H1 (cell line): ENCODE results near the gene FAAH. TPM values are rescaled to one million over a fixed set of nuclear protein-coding genes. Genes with fewer than 3 reads are reported as not detected.

Experiments
- CTCF ChIA-PET: fragments of 300-600 bp; sonication (Branson Sonifier 250); formaldehyde crosslinking; loops from one replicate; lab custom pipeline; 2021; ENCODE audit not compliant: partially characterized antibody; lab: Charles Lee
- POLR2A ChIA-PET: fragments of 300-600 bp; sonication (Branson Sonifier 250); formaldehyde crosslinking; loops from one replicate; lab custom pipeline; 2021; ENCODE audit warnings: inconsistent platforms; ENCODE audit not compliant: partially characterized antibody; lab: Charles Lee
- DNase-seq, 2 experiments: peaks; one replicate each; pipeline versions ENCODE4 v3.0.0 to v3.0.0-alpha.2; 2010 to 2022; ENCODE audit warnings: low spot score in 2 of 2, low read depth in 1 of 2, mixed read lengths in 1 of 2
- FAIRE-seq: peaks from 2 replicates; lab custom pipeline; 2011; peaks lifted over from hg19 to GRCh38; lab: Jason Lieb, UNC
- H2AFZ ChIP-seq: 2 replicates; pipeline ENCODE4 v1.8.1; 2012; ENCODE audit warnings: low read length, inconsistent platforms
- H2AK5ac ChIP-seq: 2 replicates; pipeline ENCODE4 v1.6.1; 2013; ENCODE audit warnings: low read depth, low read length
- H2BK120ac ChIP-seq: replicated peaks from 2 replicates; pipeline ENCODE3; 2013; ENCODE audit warnings: low read depth, low read length, inconsistent platforms
- H2BK12ac ChIP-seq: 2 replicates; pipeline ENCODE4 v1.6.1; 2013; ENCODE audit warnings: low read depth, low read length
- H2BK15ac ChIP-seq: 2 replicates; pipeline ENCODE4 v1.6.1; 2013; ENCODE audit warnings: low read length
- H2BK20ac ChIP-seq: 2 replicates; pipeline ENCODE4 v1.6.1; 2013; ENCODE audit warnings: low read length
- H2BK5ac ChIP-seq: 2 replicates; pipeline ENCODE4 v1.6.1; 2013; ENCODE audit warnings: low read depth, low read length
- H3K14ac ChIP-seq: 2 replicates; pipeline ENCODE4 v1.6.1; 2013; ENCODE audit warnings: inconsistent platforms; ENCODE audit not compliant: insufficient read length
- H3K18ac ChIP-seq: 2 replicates; pipeline ENCODE4 v1.6.1; 2013; ENCODE audit warnings: low read length; ENCODE audit errors: extremely low read depth
- H3K23ac ChIP-seq: 2 replicates; pipeline ENCODE4 v1.6.1; 2013; ENCODE audit warnings: inconsistent platforms; ENCODE audit not compliant: insufficient read length
- H3K23me2 ChIP-seq: 2 replicates; pipeline ENCODE4 v1.6.1; 2013; ENCODE audit warnings: low read depth, low read length
- H3K27ac ChIP-seq: 2 replicates; pipeline ENCODE4 v1.6.1; 2011; ENCODE audit warnings: low read depth, low read length, inconsistent platforms
- H3K27me3 ChIP-seq, 4 experiments: replicated peaks in 1 of 4; 1 replicate in 1 of 4; 2 replicates in 3 of 4; pipeline versions ENCODE4 v1.6.1 to v1.8.1; 2011 to 2013; ENCODE audit warnings: low read length in 3 of 4, mild to moderate bottlenecking in 3 of 4, inconsistent platforms in 2 of 4, mixed read lengths in 2 of 4, moderate library complexity in 1 of 4; ENCODE audit not compliant: control insufficient read depth in 3 of 4, insufficient read depth in 3 of 4; ENCODE audit errors: extremely low read depth in 1 of 4
- H3K36me3 ChIP-seq, 4 experiments: 2 replicates each; pipeline versions ENCODE4 v1.6.1 to v1.8.1; 2011 to 2013; ENCODE audit warnings: mild to moderate bottlenecking in 4 of 4, low read length in 3 of 4, moderate library complexity in 2 of 4, control low read depth in 1 of 4, inconsistent platforms in 1 of 4; ENCODE audit not compliant: insufficient read depth in 4 of 4, control insufficient read depth in 2 of 4
- H3K4ac ChIP-seq: replicated peaks from 2 replicates; pipeline ENCODE3; 2013; ENCODE audit warnings: low read length, low read depth, mixed read lengths, inconsistent platforms; ENCODE audit not compliant: insufficient read length
- H3K4me1 ChIP-seq, 4 experiments: replicated peaks in 1 of 4; 1 replicate in 1 of 4; 2 replicates in 3 of 4; pipeline versions ENCODE4 v1.6.1 to v1.8.1; 2011 to 2013; ENCODE audit warnings: low read length in 3 of 4, inconsistent platforms in 2 of 4, mixed read lengths in 1 of 4; ENCODE audit not compliant: insufficient read depth in 4 of 4, control insufficient read depth in 3 of 4
- H3K4me2 ChIP-seq, 2 experiments: 2 replicates each; pipeline versions ENCODE4 v1.6.1 to v1.8.1; 2011 to 2013; ENCODE audit warnings: low read depth in 2 of 2, low read length in 2 of 2, control low read depth in 1 of 2, inconsistent platforms in 1 of 2, mild to moderate bottlenecking in 1 of 2; ENCODE audit not compliant: insufficient read depth in 1 of 2
- H3K4me3 ChIP-seq, 4 experiments: fragments of 200-600, 300-600 bp in 1 of 4; sonication (generic), shearing (Covaris generic), sonication (Bioruptor Twin) in 1 of 4; 2 replicates each; pipeline versions ENCODE4 v1.5.1 to v1.8.1; 2011 to 2016; ENCODE audit warnings: low read length in 4 of 4, low read depth in 3 of 4, control low read depth in 2 of 4, inconsistent platforms in 2 of 4, mild to moderate bottlenecking in 2 of 4, mixed read lengths in 1 of 4, moderate library complexity in 1 of 4; ENCODE audit not compliant: insufficient read depth in 2 of 4; ENCODE audit errors: extremely low read depth in 1 of 4
- H3K56ac ChIP-seq: replicated peaks from 2 replicates; pipeline ENCODE3; 2013; ENCODE audit warnings: low read depth, mild to moderate bottlenecking, mixed read lengths, low read length, inconsistent platforms; ENCODE audit not compliant: insufficient read length
- H3K79me1 ChIP-seq: 2 replicates; pipeline ENCODE4 v1.6.1; 2013; ENCODE audit warnings: low read depth, low read length, control low read depth
- H3K79me2 ChIP-seq, 2 experiments: 2 replicates each; pipeline versions ENCODE4 v1.6.1 to v1.8.1; 2012 to 2013; ENCODE audit warnings: low read length in 2 of 2, mild to moderate bottlenecking in 2 of 2, inconsistent platforms in 1 of 2; ENCODE audit not compliant: insufficient read depth in 2 of 2, control insufficient read depth in 1 of 2
- H3K9ac ChIP-seq, 4 experiments: replicated peaks in 1 of 4; 1 replicate in 1 of 4; 2 replicates in 3 of 4; pipeline versions ENCODE4 v1.6.1 to v1.8.1; 2011 to 2013; ENCODE audit warnings: low read depth in 3 of 4, low read length in 3 of 4, control low read depth in 2 of 4, mild to moderate bottlenecking in 2 of 4, moderate library complexity in 2 of 4, inconsistent platforms in 1 of 4; ENCODE audit errors: extremely low read depth in 1 of 4
- H3K9me3 ChIP-seq, 2 experiments: 2 replicates each; pipeline versions ENCODE4 v1.6.1 to v1.8.1; 2012 to 2013; ENCODE audit warnings: mild to moderate bottlenecking in 2 of 2, moderate library complexity in 2 of 2, control low read depth in 1 of 2, inconsistent platforms in 1 of 2, low read depth in 1 of 2, low read length in 1 of 2, mixed read lengths in 1 of 2; ENCODE audit not compliant: insufficient read depth in 2 of 2
- H4K20me1 ChIP-seq, 2 experiments: replicated peaks in 1 of 2; 2 replicates each; pipeline versions ENCODE3 to v1.8.1; 2011 to 2013; ENCODE audit warnings: inconsistent platforms in 2 of 2, low read length in 2 of 2, mild to moderate bottlenecking in 1 of 2; ENCODE audit not compliant: insufficient read depth in 2 of 2, control insufficient read depth in 1 of 2
- H4K5ac ChIP-seq: 2 replicates; pipeline ENCODE4 v1.6.1; 2013; ENCODE audit warnings: low read length, low read depth, mixed read lengths, inconsistent platforms; ENCODE audit not compliant: insufficient read length
- H4K8ac ChIP-seq: 2 replicates; pipeline ENCODE4 v1.8.0; 2013; ENCODE audit warnings: mild to moderate bottlenecking, moderate library complexity, low read length, inconsistent platforms; ENCODE audit not compliant: insufficient read depth; ENCODE audit errors: extremely low read depth
- H4K91ac ChIP-seq: replicated peaks from 2 replicates; pipeline ENCODE3; 2013; ENCODE audit warnings: low read length, mixed read lengths, inconsistent platforms; ENCODE audit not compliant: insufficient read length
- EZH2 ChIP-seq: fragments of 200-600 bp; sonication (generic); IDR thresholded peaks from 2 replicates; pipeline ENCODE4 v1.7.1; 2012; ENCODE audit warnings: low read depth, mild to moderate bottlenecking, moderate library complexity, low read length, inconsistent platforms; ENCODE audit not compliant: severe bottlenecking
- RXRA ChIP-seq: IDR thresholded peaks from 2 replicates; pipeline ENCODE4 v1.6.1; 2011; ENCODE audit warnings: low read depth, mild to moderate bottlenecking, low read length, moderate library complexity; ENCODE audit not compliant: insufficient read depth
- SIX5 ChIP-seq: IDR thresholded peaks from 2 replicates; pipeline ENCODE4 v1.6.1; 2011; ENCODE audit warnings: mild to moderate bottlenecking, low read depth, low read length
- WGBS, 2 experiments: shearing (Covaris generic) in 1 of 2; methylation state at CpG; one replicate each; pipeline versions ENCODE4 v1.1.6 to v1.1.7; 2013 to 2015; ENCODE audit warnings: low lambda C conversion rate in 2 of 2, mixed read lengths in 2 of 2, inconsistent platforms in 1 of 2, low coverage in 1 of 2, missing lambda C conversion rate in 1 of 2; ENCODE audit not compliant: insufficient replicate concordance in 2 of 2, insufficient coverage in 1 of 2, insufficient read length in 1 of 2; ENCODE audit errors: extremely low coverage in 1 of 2, missing lambda C conversion rate in 1 of 2; 5-methylcytosine and 5-hydroxymethylcytosine counted together
- polyA plus RNA-seq, 7 experiments: library from polyadenylated mRNA; depleted of rRNA in 3 of 7; stranded (reverse) in 5 of 7; unstranded in 2 of 7; fragments of >200 nt in 5 of 7; fragments of 200-250 nt in 2 of 7; gene quantifications; 1 replicate in 5 of 7; 2 replicates in 1 of 7; 4 replicates in 1 of 7; pipeline versions ENCODE4 v1.2.1 to v1.2.3, GENCODE V29; 2011 to 2013; ENCODE audit warnings: missing spikeins in 2 of 7, mixed read lengths in 2 of 7
- total RNA-seq: library from RNA; stranded (reverse); fragmentation: NEBNext Ultra II Directional; extraction: Animal tissue kit (Norgen Biotek cat#: 25700); gene quantifications from 2 replicates; pipeline ENCODE4 v1.2.1, GENCODE V29; 2021

Gene FAAH
- total and polyA plus RNA-seq, 2 of the 8 experiments (the other 6 are each of a cell fraction or from before 2014, with no cell fraction given), result 41.2 to 47.3 TPM

DNA sequence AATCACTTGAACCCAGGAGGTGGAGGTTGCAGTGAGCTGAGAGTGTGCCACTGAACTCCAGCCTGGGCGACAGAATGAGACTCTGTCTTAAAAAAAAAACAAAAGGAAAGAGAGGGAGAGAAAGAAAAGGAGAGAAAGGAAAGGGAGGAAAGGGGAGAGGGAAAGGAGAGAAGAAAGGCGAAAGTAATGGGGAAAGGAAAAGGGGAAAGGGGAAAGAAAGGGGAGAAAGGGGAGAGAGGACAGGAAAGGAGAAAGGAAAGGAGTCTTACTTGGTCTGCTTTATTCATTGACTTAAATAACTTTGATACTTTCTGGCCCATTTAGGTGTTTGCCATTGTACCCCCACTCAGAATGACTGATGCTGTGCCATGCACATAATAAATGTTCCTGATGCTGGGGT, 41.8 kb upstream of the FAAH start:
- Histone ChIP-seq H4K8ac (no peak overlapping the region), H2BK12ac (no peak overlapping the region), H3K79me2 (no peaks in the 10 kb centered on the region), H3K56ac (no peak overlapping the region), H2BK5ac (no peak overlapping the region), H3K9ac (no peak overlapping the region), H3K23ac (no peak overlapping the region), H2BK20ac (no peak overlapping the region)
- POLR2A ChIA-PET, result interaction anchor here (0.7 to 2.5 kb wide), 7 partner anchors 12 to 86 kb away, joined by 3 to 9 read pairs (median 4); partner anchors contain the start of genes LRRC41, NSUN4 and UQCRH
- CTCF ChIA-PET, result interaction anchor here (0.6 to 1.4 kb wide), 3 partner anchors 18 to 292 kb away, joined by 3 to 5 read pairs (median 3); no protein-coding TSS in a partner anchor
- no peak for TF ChIP-seq SIX5
- TF ChIP-seq EZH2, result no peak
- no peak for TF ChIP-seq RXRA
- TF ChIP-seq, all 59 proteins: peak for 0
- H2BK120ac ChIP-seq, result no peak overlapping the region
- H4K5ac ChIP-seq, result no peak overlapping the region
- FAIRE-seq (no peak), DNase-seq (no peak)
- H2AK5ac ChIP-seq, result no peak overlapping the region
- H3K4me2 ChIP-seq, result no peak overlapping the region
- no peak overlapping the region for H2BK15ac ChIP-seq
- no peaks in the 10 kb centered on the region for H3K9me3 ChIP-seq
- H3K4ac ChIP-seq, result no peak overlapping the region
- no peak overlapping the region for H3K18ac ChIP-seq
- no peak overlapping the region for H2AFZ ChIP-seq
- 36 to 48% methylated on average over 1 to 2 of the region's 2 CpGs for WGBS, 2 experiments
- no peak overlapping the region for H3K4me3 ChIP-seq
- H3K23me2 ChIP-seq, result no peaks in the 10 kb centered on the region
- H3K27me3 ChIP-seq, result no peaks in the 10 kb centered on the region
- H3K4me1 ChIP-seq, result no peaks in the 10 kb centered on the region
- peaks cover 4 to 46% (median 18%) of the 10 kb centered on the region in 4 experiments for H3K36me3 ChIP-seq
- H3K27ac ChIP-seq, result no peak overlapping the region
- no peak overlapping the region for H3K14ac ChIP-seq
- no peaks in the 10 kb centered on the region for H3K79me1 ChIP-seq
- H4K20me1 ChIP-seq, result no peaks in the 10 kb centered on the region
- H4K91ac ChIP-seq, result no peak overlapping the region
